ENCODE data around the gene TMEM183A. TPM values are rescaled to one million over a fixed set of nuclear protein-coding genes. Genes with fewer than 3 reads are reported as not detected.
"Not testable (repeated sequence)": the region's sequence is repeated elsewhere in the genome, so short reads cannot be mapped to it uniquely, and the experiment has no call there.

TMEM183A gene
- total RNA-seq, 4 donors from 2014 or later: 62.0 to 95.5 (median 68.6) TPM

- no peaks in the 10 kb centered on the region for H3K27me3 ChIP-seq
- no peak for DNase-seq (ENCODE audit: low spot score in 2 of 2)
- no peak overlapping the region for H3K27ac ChIP-seq
- no peak overlapping the region for H3K4me3 ChIP-seq
- H3K9me3 ChIP-seq: no peaks in the 10 kb centered on the region
- 96% methylated on average over 4 of the region's 4 CpGs for WGBS
- H3K36me3 ChIP-seq: peaks cover 96% of the 10 kb centered on the region
- no peaks in the 10 kb centered on the region for H3K4me1 ChIP-seq
- TF ChIP-seq POLR2A (IDR thresholded peaks at IDR 0.05) (no peak), POLR2AphosphoS5 (IDR thresholded peaks at IDR 0.05) (no peak), EP300 (IDR thresholded peaks at IDR 0.05) (no peak)
- TF ChIP-seq, protein P1, sequence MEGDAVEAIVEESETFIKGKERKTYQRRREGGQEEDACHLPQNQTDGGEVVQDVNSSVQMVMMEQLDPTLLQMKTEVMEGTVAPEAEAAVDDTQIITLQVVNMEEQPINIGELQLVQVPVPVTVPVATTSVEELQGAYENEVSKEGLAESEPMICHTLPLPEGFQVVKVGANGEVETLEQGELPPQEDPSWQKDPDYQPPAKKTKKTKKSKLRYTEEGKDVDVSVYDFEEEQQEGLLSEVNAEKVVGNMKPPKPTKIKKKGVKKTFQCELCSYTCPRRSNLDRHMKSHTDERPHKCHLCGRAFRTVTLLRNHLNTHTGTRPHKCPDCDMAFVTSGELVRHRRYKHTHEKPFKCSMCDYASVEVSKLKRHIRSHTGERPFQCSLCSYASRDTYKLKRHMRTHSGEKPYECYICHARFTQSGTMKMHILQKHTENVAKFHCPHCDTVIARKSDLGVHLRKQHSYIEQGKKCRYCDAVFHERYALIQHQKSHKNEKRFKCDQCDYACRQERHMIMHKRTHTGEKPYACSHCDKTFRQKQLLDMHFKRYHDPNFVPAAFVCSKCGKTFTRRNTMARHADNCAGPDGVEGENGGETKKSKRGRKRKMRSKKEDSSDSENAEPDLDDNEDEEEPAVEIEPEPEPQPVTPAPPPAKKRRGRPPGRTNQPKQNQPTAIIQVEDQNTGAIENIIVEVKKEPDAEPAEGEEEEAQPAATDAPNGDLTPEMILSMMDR (IDR thresholded peaks at IDR 0.05): no peak
Observed at GRCh38 chr1:203017061-203017460, 9.9 kb downstream of the TMEM183A start.

GRCh38 chr1:203017692-203018091 lies 10.5 kb downstream of the TMEM183A start:
- no peak for DNase-seq (ENCODE audit: low spot score in 2 of 2)
- WGBS: 84% methylated on average over 6 of the region's 6 CpGs
- no peak for TF ChIP-seq EP300 (IDR thresholded peaks at IDR 0.05)
- TF ChIP-seq, protein P1 (IDR thresholded peaks at IDR 0.05): no peak
- no peak for TF ChIP-seq POLR2A (IDR thresholded peaks at IDR 0.05)
- no peak for TF ChIP-seq POLR2AphosphoS5 (IDR thresholded peaks at IDR 0.05)

GRCh38 chr1:203022855-203023254 lies 15.7 kb downstream of the TMEM183A start:
- H3K4me3 ChIP-seq; H3K9me3 ChIP-seq; H3K27ac ChIP-seq; H3K27me3 ChIP-seq; DNase-seq (ENCODE audit: low spot score in 2 of 2): not testable (repeated sequence)
- Histone ChIP-seq H3K4me1 (peaks cover 11% of the 10 kb centered on the region), H3K36me3 (peaks cover 63% of the 10 kb centered on the region)
- whole genome bisulfite sequencing: 89% methylated on average over 5 of the region's 10 CpGs

More at GRCh38 chr1:203017692-203018091, 10.5 kb downstream of the TMEM183A start:
- H3K4me1 ChIP-seq: no peaks in the 10 kb centered on the region
- no peak overlapping the region for H3K27ac ChIP-seq
- H3K9me3 ChIP-seq: no peaks in the 10 kb centered on the region
- no peaks in the 10 kb centered on the region for H3K27me3 ChIP-seq
- H3K36me3 ChIP-seq: peaks cover 97% of the 10 kb centered on the region
- H3K4me3 ChIP-seq: no peak overlapping the region

GRCh38 chr1:203025686-203026030 lies 18.5 kb downstream of the TMEM183A start:
- Histone ChIP-seq H3K4me1 (peaks cover 11% of the 10 kb centered on the region), H3K27ac (peak overlapping the region; percentile 35), H3K36me3 (peaks cover 36% of the 10 kb centered on the region), H3K4me3 (peak overlapping the region; percentile 60), H3K27me3 (no peaks in the 10 kb centered on the region), H3K9me3 (no peaks in the 10 kb centered on the region)
- TF ChIP-seq EP300 (IDR thresholded peaks at IDR 0.05) (no peak), POLR2AphosphoS5 (IDR thresholded peaks at IDR 0.05) (no peak), POLR2A (IDR thresholded peaks at IDR 0.05) (no peak)
- TF ChIP-seq, protein P1 (IDR thresholded peaks at IDR 0.05): no peak
- DNase-seq (ENCODE audit: low spot score in 2 of 2): no peak

GRCh38 chr1:203026031-203026665 lies 19.0 kb downstream of the TMEM183A start, which contains the start of gene PPFIA4:
Gene PPFIA4 (plus strand): TSS chr1:203026491. CDS start chr1:203039009, 12,518 bp downstream.
- Histone ChIP-seq H3K27ac (peak within 1 kb of the TSS; percentile 35), H3K4me1 (peaks cover 11% of the 10 kb centered on the region), H3K9me3 (no peaks in the 10 kb centered on the region), H3K4me3 (peak within 1 kb of the TSS; percentile 60), H3K36me3 (peaks cover 33% of the 10 kb centered on the region), H3K27me3 (no peaks in the 10 kb centered on the region)
- TF ChIP-seq EP300 (IDR thresholded peaks at IDR 0.05) (no peak), POLR2A (IDR thresholded peaks at IDR 0.05) (no peak), POLR2AphosphoS5 (IDR thresholded peaks at IDR 0.05) (peak in 1 of 3 donors; percentile 8)
- TF ChIP-seq, protein P1 (IDR thresholded peaks at IDR 0.05): no peak
- DNase-seq (ENCODE audit: low spot score in 2 of 2): peak; percentile 87 to 88
- WGBS: 14% methylated on average over 25 of the region's 52 CpGs

Measured in suprapubic skin (tissue), 4 donors.